NOMO-1 (cell line): ENCODE data around the gene NAB2.

Source experiments
- DNase-seq, 2 experiments: peaks; one replicate each; lab custom pipeline; 2025; ENCODE audit not compliant: unreplicated experiment in 2 of 2; lab: John Stamatoyannopoulos, UW

Gene NAB2

DNA sequence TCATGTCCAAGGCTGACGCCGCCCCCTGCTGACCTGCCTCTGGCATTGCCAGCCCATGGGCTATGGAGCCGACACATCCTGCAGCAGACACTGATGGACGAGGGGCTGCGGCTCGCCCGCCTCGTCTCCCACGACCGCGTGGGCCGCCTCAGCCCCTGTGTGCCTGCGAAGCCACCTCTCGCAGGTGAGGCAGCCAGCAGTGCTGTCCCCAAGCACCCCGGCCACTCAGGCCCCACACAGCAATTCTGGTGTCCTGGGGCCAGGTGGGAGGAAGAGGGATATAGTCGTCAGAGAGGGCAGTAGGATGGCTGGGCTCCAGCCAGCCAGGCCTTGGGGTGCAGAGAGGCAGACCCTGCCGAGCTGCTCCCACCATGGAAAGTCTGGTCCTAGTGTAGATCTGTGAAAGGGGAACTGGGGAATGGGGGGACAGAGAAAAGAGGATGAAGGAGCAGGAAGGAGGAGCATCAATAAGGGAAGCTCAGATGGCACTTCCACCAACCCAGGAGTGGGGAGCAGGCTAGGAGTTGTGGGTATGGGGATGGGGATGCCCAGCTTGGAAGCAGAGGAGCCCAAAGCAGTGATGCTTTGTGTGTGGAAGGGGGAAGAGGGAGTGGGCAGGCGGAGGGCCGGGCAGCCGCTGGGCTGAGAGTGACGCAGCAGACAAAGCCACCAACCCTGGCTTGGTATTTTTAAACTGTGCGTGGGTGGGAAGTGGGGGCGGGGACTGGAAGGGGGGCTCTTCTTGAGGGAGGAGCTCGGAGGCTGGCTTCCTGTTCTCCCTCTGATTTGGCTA, 4.7 kb downstream of the NAB2 start:
- peak; percentile 11 to 25 for DNase-seq

DNA sequence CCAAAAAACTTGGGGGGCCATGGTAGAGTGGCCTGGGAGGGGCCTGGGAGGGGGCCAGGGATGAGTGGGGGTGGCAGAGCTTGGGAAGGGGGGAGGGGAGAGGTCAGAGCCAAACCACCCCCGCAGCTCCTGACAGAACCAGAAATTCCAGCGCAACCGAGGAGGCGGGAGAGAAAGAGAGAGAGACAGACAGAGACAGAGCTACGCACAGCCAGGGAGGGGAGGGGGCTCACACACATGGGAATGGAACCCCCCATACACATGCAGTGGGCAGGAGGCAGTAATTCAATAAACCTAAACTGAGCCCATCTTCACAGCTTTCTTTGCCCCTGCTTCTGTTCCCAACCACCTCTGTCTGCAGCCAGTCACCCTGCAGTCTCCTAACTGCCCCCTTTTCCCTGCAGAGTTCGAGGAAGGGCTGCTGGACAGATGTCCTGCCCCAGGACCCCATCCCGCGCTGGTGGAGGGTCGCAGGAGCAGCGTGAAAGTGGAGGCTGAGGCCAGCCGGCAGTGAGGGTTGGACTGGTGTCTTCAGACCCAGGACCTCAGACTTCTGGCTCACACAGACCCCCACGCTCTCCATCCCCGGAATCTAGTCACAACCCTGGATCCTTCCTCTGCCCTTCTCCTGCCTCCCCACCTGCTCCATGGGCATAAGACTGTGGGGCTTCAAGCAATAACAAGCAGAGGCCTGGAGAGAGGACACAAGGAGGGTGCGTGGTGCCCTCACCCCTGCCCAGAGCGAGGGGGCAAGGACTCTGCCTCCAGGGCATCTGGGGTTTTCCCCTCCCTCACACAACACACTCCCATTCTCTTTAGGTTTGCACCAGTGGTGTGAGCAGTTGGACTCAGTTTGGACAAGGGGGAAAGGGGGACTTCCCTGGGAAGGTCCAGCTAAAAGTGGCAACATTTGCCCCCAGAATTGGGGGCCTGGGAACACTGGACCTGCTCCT, 5.6 kb downstream of the NAB2 start:
- no peak for DNase-seq

DNA sequence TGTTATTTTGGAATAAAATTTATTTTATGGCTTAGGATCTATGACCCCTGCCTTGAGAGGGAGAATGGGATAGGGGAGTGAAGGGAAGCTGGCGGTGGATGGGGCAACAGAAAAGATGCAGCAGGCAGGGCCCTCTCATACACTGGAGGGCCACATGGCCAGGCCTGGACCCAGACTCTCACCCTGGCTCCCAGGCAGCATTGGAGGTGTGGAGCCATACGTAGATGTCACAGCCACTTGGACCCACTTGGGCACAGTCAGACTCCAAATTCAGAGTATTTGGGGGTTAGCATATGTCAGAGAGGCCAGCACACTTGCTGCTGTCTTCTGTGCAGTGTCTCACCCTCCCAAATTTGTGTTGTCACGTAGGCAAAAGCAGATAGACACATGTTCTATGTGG, 6.5 kb downstream of the NAB2 start:
- no peak for DNase-seq

DNA sequence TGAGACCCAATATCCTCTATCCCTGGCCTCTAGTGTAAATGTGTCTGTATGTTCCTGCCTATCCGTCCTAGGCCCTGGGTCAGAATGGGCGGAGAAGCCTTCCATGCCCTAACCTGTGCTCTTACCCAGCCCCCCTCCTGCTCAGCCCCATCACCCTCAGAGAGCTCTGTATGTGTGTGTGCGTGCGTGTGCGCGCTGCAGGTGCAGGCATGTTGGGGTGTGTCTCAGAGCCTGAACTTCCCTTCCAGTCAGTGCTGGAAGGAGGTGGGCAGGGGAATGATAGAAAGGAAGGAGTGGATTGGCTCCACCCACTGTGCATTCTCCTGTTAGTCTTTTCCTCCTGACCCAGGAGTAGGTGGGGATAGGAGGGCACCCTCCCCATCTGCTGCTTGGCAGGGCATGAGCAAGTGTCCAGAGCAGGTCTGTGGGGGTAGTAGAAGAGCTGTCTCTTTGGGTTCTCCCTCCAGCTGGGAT, 7.2 kb downstream of the NAB2 start:
- no peak for DNase-seq

DNA sequence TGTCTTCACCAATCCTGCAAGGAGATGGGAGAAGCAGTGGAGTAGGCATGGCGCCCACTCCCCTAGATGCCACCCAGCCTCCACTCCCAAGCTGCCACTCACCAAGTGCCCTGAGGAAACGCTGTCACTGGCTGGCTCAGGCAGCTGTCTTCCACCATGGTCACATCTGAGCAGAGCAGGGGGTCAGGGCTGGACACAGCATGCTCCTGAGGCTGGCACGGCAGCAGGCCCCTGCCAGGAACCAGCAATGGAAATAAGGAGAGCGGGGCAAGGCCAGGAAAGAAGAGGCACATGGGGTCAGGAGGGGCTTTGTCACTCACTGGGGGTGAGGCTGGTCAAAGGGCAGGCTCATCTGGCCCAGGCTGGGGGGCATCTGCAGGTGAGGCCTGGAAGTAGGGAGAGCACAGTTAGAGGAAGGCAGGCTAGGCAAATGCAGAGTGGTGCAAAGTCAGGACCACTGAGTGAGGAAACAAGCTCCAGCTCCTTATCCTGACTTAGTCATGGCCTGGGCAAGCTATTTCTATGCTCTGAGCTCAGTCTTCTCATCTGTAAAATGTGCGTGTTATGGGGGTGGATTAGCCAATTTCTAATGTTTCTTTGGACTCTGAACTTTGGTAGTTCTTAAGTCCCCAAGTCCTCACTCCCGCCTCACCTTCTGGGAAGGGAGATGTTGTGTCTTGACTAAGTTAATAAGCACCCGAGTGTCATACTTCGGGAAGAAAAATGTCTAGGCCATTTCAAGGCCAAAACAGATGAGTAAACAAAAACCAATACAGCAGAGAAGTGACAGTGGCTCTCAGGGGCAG, 8.0 kb downstream of the NAB2 start:
- DNase-seq: no peak

DNA sequence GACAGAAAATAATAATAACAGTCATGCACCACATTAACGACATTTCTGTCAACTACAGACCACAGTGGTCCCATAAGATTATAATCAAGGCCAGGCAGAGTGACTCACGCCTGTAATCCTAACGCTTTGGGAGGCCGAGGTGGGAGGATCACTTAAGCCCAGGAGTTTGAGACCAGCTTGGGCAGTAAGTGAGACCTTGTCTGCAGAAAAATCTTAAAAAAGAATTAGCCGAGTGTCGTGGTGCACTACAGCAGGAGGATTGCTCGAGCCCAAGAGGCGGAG, 8.6 kb downstream of the NAB2 start:
- DNase-seq: no peak

DNA sequence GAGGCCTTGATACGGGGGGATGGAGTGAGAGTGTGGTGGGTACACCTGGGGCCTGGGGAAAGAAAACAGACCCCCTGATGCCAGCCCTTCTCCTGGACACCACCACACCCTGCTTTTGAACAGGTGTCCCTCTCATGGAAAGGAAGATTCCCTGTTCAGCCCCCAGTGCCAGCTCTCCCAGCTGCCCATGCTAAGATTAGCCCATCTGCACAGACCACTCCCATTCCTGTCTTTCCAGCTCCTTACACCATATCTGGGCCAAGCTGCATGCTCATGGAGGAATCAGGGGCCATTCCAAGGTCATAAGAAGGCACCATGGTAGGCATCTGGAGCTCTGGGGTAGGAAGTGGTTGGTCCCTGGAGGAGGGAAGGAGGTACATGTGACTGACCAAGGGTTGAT, 9.6 kb downstream of the NAB2 start:
- DNase-seq: no peak

DNA sequence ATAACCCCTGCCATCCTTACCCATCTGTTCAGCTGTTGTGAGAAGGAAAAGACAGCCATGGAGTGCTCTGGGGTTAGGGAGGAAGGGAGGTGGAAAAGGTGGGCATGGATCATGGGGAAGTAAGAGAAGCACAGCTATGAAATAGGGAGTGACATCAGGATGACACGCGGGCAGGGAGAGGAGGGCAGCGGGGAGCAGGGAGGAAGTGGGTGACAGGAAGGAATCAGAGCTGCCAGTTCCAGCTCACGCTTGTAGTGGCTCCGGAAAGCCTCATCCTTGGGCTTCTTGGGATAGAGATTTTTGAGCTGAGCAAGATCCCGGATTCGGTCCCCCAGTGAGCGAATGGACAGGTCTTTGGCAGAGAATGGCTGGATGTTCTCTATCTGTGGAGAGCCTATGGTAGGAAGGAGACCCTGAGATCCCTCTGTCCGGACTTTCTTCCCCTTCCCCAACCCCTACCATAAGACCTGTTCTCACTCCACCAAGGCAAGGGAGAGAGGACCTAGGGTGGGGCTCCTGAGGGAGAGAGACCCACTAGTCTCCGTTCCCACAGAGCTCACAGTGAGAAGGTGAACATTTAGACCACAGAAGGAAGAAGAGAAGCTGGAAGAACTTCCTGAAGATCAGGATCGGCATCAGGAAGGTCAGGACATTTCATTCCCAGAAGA, 10.3 kb downstream of the NAB2 start:
- DNase-seq: no peak

DNA sequence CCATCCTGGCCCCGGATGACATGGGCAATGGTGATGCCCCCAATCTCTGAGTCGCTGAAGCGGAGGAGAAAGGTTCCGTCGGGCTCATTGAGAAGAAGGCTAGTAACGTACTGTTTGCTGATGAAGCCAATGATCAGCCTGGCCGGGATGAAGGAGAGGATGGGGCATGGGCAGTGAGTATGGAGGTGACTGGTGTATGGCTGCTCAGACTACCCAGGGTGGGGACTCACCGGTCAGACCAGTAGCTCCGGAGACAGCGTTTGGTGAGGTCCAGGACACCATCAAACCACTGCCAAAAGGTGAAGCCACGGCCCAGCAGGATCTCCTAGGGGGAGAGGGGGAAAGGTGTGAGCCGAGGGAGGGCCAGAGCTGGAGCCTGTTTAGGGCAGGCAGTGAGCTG, 10.9 kb downstream of the NAB2 start:
- no peak for DNase-seq

DNA sequence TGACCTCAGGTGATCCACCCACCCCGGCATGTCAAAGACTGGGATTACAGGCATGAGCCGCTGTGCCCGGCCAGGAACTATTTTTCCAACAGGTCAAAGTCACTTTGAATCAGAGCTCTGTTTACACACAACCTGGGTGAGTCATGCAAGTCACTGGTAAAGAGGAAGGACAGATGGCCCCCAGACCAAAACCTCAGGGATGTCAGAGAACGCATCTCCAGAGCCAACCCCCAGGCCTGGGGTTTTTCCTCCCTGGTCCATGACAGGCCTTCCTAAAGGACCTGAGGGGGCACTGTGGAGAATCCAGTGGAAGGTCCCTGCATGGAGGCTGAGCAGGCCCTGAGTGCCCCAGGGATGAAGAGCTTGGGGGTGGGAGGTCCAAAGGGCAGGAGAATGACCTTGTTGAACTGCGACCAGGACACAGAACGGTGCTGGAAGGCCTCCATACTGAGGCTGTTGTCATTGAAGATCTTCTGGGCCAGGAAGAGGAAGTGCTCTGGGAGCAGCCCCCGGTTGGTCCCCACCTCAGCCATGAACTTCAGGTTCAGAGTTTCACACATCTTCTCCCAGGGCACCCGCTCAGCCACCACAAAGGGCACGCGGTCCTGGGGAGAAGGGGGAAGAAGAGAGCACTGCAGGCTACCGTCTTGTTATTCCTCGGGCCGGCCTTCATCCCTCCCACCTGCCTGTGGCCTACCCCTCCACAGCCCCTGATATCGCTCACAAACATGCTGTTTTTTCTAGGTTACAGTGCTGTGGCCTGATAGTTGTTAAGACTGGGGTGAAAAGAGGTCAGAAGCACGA, 13.2 kb downstream of the NAB2 start:
- peak; percentile 15 to 20 for DNase-seq

DNA sequence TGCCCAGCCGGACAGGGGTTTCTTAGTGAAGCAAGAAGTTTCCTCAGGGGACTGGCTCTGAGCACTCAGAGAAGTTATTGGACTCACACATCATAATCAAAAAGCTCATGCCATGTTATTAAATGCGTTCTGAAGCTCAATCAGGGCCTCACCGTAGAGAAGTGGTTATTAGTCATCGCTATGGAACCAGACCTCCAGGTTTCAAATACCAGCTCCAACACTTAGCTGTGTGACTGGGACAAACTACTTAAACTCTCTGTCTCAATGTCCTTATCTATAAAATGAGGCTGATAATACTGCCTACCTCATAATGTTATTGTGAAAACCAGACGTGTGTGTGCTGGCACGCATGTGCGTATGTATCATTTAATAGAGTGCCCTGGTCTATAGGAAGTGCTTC, 14.9 kb downstream of the NAB2 start:
- DNase-seq: no peak

DNA sequence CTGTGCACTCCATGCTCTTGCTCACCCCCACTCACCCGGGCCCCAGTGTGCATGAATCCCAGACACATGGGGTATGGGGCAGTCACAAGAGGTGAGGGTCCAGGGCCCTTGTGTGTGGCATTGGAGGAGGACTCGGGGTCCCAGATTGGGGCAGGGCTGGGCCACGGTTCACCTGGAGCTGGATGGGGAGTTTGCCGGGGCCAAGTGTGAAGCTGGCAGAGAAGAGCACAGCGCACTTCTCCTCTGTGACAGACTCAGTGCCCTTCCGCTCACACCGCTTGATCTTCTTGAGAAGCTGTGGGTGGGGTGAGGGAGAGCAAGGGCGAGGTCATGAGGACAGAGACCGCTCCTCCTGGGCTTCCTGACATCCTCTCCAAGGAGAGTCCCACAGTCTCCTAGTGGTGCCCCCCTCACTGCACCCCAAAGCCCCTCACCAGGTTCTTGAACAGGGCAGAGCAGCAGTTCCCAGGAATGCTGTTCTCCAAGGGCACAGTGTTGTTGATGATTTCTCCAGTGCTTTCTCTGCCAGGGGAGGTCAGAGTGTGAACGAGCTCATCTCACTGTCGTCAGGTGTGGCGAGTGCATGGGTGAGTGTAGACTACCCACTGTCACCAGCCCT, 15.5 kb downstream of the NAB2 start:
- no peak for DNase-seq

DNA sequence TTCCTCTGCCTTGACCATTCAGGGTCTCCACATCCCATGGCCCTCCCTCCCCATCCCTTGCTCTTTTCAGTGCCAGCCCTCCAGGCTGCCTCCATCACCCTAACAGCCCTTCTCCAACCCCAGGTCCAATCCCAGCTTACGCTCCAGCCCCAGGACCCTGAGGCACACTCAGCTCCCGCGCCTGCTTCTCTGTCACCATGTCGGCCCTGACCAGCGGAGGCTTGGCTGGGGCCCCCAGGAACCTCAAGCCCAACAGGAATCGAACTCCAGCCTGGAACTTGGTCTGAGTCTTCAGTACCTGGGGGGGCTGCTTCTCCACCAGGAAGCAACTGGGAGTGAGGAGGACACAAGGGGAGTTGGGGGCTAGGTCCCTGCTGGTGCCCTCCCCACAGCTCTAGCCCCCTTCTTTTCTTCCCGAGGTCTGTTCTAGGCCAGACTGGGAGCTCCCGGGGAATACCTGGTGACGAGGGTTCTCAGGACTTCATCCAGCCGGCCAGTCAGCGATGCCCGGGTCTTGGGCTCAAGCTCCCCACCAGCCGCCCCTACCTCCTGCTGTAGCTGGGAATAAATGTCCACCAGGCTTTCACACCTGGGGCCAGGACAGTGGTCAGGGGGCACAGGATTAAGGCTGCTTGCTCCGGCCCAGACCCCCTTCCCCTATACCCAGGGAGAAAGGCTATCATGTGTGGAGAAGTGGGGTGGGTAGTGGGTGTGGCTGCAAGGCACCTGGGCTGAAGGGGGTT, 16.3 kb downstream of the NAB2 start:
- DNase-seq: no peak

DNA sequence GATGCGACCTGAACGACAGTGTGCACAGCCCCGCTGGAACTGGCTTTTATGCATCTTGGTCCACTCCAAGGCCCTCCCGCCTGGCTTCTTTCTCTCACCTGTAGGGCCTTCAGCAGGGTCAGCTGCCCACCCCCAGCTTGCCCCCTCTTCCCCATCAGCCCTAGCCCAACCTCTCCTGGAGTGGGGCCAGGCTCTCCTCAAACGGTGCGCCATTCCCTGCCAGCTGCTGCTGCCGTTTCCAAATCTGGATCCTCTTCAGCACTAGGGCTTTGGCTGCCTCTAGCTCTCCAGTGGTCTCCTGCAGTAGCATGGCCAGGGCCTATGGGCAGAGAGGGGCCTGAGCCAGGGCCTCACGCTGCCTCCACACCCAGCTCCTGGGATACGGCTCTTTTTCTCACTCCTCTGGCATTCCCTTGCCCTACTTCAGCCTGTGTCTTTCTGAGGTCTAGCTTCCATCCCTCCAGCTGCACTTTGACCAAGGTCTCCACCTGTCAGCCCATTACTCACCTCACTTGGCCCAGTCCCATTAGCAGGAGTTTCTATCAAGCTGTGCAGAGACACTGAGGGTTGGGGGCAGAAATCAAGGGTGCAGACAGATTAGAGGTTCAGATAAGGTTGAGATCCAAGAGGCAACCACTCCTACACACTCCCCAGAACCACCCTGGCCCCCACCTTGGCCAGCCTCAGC, 17.3 kb downstream of the NAB2 start:
- no peak for DNase-seq

DNA sequence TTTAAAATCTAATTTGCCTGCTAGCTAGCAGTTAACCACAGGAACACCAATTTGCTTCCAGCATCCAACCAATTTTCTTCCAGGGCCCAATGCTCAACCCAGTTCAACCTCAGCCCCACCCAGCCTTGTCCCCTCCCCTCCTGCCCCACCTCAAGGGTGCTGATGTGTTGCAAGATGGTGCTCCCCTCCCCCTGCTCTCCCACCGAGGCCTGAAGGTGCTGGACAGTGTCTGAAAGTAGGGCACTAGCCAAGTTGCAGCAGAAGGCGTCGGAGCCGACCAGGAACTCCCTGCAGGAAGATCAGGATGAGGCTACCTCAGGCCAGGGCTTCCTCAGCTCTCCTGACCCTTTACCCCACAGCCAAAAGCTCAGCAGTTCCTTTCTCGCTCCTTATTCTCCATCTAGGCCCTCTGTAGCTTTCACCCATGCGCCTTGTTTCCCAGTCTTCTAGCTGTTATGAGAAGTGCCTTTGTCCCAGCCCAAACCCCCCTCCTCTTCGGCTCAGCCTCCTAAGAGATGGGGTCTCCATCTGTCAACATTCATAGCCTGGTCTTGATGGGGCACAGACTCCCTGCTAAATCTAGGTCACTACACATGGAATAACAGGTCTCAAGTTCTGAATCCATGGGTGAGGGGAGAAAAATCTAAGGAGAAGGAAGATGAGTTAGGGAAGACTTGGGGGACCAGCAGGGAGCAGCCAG, 18.7 kb downstream of the NAB2 start:
- DNase-seq: no peak

DNA sequence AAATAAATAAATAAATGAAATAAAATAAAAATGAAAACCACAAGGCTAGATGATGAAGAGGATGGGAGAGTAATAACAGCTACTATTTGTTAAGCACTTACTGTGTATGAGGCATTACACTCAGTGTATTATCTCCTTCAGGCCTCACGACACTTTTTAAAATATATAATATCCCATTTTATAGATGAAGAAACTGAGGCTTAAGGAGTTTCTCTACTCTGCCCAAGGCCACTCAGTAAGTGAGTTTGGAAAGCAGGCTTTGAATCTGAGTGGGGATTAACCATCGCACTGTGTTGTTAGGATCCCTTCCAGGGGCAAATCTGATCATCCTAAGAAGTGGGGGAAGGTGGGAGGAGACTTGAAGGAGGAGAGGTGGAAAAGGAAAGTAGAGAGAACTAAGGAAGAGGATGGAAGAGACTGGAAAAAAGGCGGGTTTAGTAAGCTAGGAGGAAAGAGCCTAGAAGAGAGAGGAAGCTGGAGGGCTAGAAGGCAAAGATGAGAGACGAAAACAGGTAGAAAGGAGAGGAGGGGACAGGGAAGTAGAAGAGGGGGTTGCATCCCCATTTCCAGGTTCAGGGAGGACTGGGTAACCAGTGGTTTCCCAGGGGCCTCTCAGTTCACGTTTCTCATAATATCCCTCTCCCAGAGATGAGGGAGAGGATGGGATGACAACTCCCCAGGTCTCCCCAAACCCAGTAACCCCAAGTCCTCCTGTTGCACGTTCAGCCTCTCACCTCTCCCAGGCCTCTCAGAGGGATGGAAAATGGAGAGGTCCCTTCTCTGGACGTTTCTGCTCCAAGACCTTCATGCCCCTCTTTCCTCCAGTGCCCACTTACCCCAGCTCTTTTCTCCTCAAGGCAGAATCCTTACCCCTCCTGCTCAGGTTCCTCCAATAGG, 20.5 kb downstream of the NAB2 start:
- DNase-seq: no peak
